Measurements from ENCODE around the gene RFESD. TPM values are rescaled to one million over a fixed set of nuclear protein-coding genes. Genes with fewer than 3 reads are reported as not detected.
A peak's percentile ranks its signal among the peaks of the same experiment; 100 is the strongest.
"Not testable (repeated sequence)": the region's sequence is repeated elsewhere in the genome, so short reads cannot be mapped to it uniquely, and the experiment has no call there.

RFESD gene
- total and polyA plus RNA-seq, 2 experiments from 2014 or later = 1.6 to 2.3 TPM

GRCh38 chr5:95641741-95642220 is 4.8 kb upstream of the RFESD start:
- Histone ChIP-seq H2AFZ (no peak overlapping the region), H3K27ac (peak overlapping the region; percentile 90), H3K4me2 (peak overlapping the region; percentile 6)

GRCh38 chr5:95643152-95643551 is 3.4 kb upstream of the RFESD start:
- TF ChIP-seq CTCF (IDR thresholded peaks at IDR 0.05; ENCODE audit: poor library complexity) (no peak), EZH2 (IDR thresholded peaks at IDR 0.05; ENCODE audit: borderline replicate concordance) (no peak), EZH2phosphoT487 (IDR thresholded peaks at IDR 0.05; ENCODE audit: low read depth, severe bottlenecking, unreplicated experiment) (no peak)
- Histone ChIP-seq H3K4me2 (no peak overlapping the region), H3K4me1 (ENCODE audit: insufficient read depth) (peaks cover 24% of the 10 kb centered on the region), H3K4me3 (no peak overlapping the region), H3K79me2 (no peaks in the 10 kb centered on the region), H3K9me3 (ENCODE audit: low read depth) (no peaks in the 10 kb centered on the region), H2AFZ (no peak overlapping the region), H3K27ac (no peak overlapping the region), H3K36me3 (replicated peaks; ENCODE audit: insufficient read depth, low read depth) (no peaks in the 10 kb centered on the region), H4K20me1 (ENCODE audit: insufficient read depth, poor library complexity, severe bottlenecking) (no peaks in the 10 kb centered on the region), H3K27me3 (no peaks in the 10 kb centered on the region), H3K9me2 (replicated peaks; ENCODE audit: insufficient read depth) (no peaks in the 10 kb centered on the region)
- WGBS (ENCODE audit: low lambda C conversion rate, missing lambda C conversion rate) = 89% methylated on average over 7 of the region's 7 CpGs
- DNase-seq (ENCODE audit: low spot score) = no peak

More at GRCh38 chr5:95641741-95642220, 4.8 kb upstream of the RFESD start:
- TF ChIP-seq EZH2phosphoT487 (IDR thresholded peaks at IDR 0.05; ENCODE audit: low read depth, severe bottlenecking, unreplicated experiment) = no peak
- no peak for TF ChIP-seq CTCF (IDR thresholded peaks at IDR 0.05; ENCODE audit: poor library complexity)
- no peak for TF ChIP-seq EZH2 (IDR thresholded peaks at IDR 0.05; ENCODE audit: borderline replicate concordance)
- Histone ChIP-seq H3K4me1 (ENCODE audit: insufficient read depth) (peaks cover 16% of the 10 kb centered on the region), H3K9me2 (replicated peaks; ENCODE audit: insufficient read depth) (no peaks in the 10 kb centered on the region), H4K20me1 (ENCODE audit: insufficient read depth, poor library complexity, severe bottlenecking) (no peaks in the 10 kb centered on the region), H3K4me3 (no peak overlapping the region), H3K9me3 (ENCODE audit: low read depth) (no peaks in the 10 kb centered on the region), H3K36me3 (replicated peaks; ENCODE audit: insufficient read depth, low read depth) (no peaks in the 10 kb centered on the region), H3K27me3 (no peaks in the 10 kb centered on the region), H3K79me2 (no peaks in the 10 kb centered on the region)
- DNase-seq (ENCODE audit: low spot score) = peak; percentile 68
- WGBS (ENCODE audit: low lambda C conversion rate, missing lambda C conversion rate) = 61% methylated on average over 5 of the region's 5 CpGs

GRCh38 chr5:95644351-95645042 is 2.1 kb upstream of the RFESD start:
- H4K20me1 ChIP-seq (ENCODE audit: insufficient read depth, poor library complexity, severe bottlenecking) = no peaks in the 10 kb centered on the region
- TF ChIP-seq EZH2 (IDR thresholded peaks at IDR 0.05; ENCODE audit: borderline replicate concordance) (no peak), CTCF (IDR thresholded peaks at IDR 0.05; ENCODE audit: poor library complexity) (peak; percentile 88)
- no peaks in the 10 kb centered on the region for H3K9me2 ChIP-seq (replicated peaks; ENCODE audit: insufficient read depth)
- H3K27me3 ChIP-seq = no peaks in the 10 kb centered on the region
- H3K27ac ChIP-seq = no peak overlapping the region
- H3K4me2 ChIP-seq = no peak overlapping the region
- DNase-seq (ENCODE audit: low spot score) = peak; percentile 77
- no peaks in the 10 kb centered on the region for H3K9me3 ChIP-seq (ENCODE audit: low read depth)
- H3K79me2 ChIP-seq = no peaks in the 10 kb centered on the region
- no peak overlapping the region for H3K4me3 ChIP-seq
- no peaks in the 10 kb centered on the region for H3K36me3 ChIP-seq (replicated peaks; ENCODE audit: insufficient read depth, low read depth)
- peaks cover 24% of the 10 kb centered on the region for H3K4me1 ChIP-seq (ENCODE audit: insufficient read depth)
- WGBS (ENCODE audit: low lambda C conversion rate, missing lambda C conversion rate) = 32% methylated on average over 4 of the region's 4 CpGs
- peak overlapping the region; percentile 16 for H2AFZ ChIP-seq

- not testable (repeated sequence) for H3K9me3 ChIP-seq (ENCODE audit: low read depth); DNase-seq (ENCODE audit: low spot score); H3K4me3 ChIP-seq; H3K79me2 ChIP-seq; H3K36me3 ChIP-seq (replicated peaks; ENCODE audit: insufficient read depth, low read depth); H3K27me3 ChIP-seq; H3K9me2 ChIP-seq (replicated peaks; ENCODE audit: insufficient read depth); H4K20me1 ChIP-seq (ENCODE audit: insufficient read depth, poor library complexity, severe bottlenecking)
- WGBS (ENCODE audit: low lambda C conversion rate, missing lambda C conversion rate) = 89% methylated on average over 17 of the region's 17 CpGs
- Histone ChIP-seq H2AFZ (peak overlapping the region; percentile 60), H3K4me2 (peak overlapping the region; percentile 57), H3K27ac (peak overlapping the region; percentile 62), H3K4me1 (ENCODE audit: insufficient read depth) (peaks cover 17% of the 10 kb centered on the region)
These were observed 380 bp upstream of the RFESD start for GRCh38 chr5:95646226-95646568.
